ENCODE results near the gene COMTD1.
"Not testable (repeated sequence)": the region's sequence is repeated elsewhere in the genome, so short reads cannot be mapped to it uniquely, and the experiment has no call there.

Gene COMTD1

GRCh38 chr10:75197906-75198305 lies 37.9 kb downstream of the COMTD1 start:
- no peak for FAIRE-seq

GRCh38 chr10:75197066-75197465 lies 38.7 kb downstream of the COMTD1 start:
- FAIRE-seq (no peak), DNase-seq (ENCODE audit: insufficient read length, low spot score) (no peak)

More at GRCh38 chr10:75197906-75198305, 37.9 kb downstream of the COMTD1 start:
- no peak for DNase-seq (ENCODE audit: insufficient read length, low spot score)

DNA sequence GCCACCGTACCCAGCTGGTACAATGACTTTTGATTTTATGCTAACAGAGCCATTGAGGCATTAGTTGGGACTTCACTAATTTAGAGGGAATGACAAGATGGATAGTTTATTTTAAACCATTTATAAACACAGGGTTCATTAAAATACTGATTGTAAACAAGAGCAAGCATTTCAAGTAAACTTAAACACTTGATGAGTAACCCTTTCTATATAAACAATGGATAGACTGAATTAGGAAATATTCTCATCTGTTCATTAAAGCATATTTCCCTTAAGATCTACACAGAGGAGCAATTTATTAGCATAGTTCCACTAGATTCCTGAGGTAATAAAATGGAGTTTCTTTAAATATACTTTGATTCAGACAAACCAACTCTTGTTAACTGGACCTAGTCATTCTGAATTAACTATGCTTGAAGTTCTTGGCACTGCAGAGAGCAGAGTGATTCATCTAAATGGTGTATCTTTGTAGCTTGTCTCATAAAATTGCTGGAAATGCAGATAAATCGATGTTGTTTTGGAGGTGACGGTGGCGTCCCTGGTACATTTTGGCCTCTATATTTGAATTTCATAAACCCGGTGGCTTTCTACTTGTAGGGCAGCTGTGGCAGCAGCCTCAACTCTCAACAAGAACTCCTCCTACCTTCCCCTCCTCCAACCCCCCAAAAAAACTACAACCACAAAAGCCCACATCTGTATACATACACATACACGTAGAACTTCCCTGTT lies 40.6 kb downstream of the COMTD1 start:
- FAIRE-seq (no peak), DNase-seq (ENCODE audit: insufficient read length, low spot score) (no peak)

DNA sequence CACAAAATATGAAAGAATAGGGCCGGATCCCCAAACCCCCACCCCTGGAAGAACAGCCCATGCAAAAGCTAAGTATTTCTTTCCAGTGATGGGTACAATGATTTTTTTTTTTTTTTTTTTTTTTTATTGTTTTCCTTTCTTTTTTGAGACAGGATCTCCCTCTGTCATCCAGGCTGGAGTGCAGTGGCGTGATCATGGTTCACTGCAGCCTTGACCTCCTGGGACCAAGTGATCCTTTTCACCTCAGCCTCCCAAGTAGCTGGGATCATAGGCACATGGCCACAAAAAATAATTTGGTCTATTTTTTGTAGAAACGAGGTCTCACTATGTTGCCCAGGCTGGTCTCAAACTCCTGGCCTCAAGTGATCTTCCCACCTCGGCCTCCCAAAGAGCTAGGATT lies 41.1 kb downstream of the COMTD1 start:
- not testable (repeated sequence) for FAIRE-seq

DNA sequence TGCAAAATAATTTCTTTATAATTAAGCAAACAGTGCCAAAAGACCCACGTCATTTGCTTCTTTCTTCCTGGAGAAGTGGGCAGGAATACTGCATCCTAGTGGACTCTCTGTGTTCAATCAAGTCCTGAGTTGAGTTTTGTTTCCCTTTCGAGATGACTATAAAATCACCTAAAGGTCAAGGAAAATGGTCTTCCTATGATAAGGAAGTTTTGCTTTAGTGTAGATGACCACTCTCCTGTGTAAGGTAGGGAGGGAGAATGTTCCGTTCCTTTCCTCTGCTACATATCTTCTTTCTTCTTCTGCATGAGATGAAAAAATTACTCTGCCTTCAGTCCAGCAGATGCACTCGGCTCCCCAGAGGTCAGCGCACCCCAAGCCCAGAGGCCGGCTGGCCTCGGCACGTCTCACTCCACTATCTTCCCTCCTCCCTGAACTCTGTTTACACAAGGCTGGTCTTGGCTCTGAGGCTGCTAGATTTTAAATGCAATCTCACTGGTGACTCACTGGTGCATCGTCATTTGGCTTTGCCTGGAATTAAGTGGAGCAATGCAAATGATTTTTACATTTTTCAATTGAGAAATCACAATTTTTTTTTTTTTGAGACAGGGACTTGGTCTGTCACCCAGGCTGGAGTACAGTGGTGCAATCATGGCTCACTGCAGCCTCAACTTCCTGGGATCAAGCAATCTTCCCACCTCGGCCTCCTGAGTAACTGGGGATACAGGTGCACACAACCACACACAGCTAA lies 43.8 kb downstream of the COMTD1 start:
- DNase-seq (ENCODE audit: insufficient read length, low spot score) (peak; percentile 76), FAIRE-seq (peak; percentile 13)

More for the DNA sequence above, 41.1 kb downstream of the COMTD1 start:
- not testable (repeated sequence) for DNase-seq (ENCODE audit: insufficient read length, low spot score)

DNA sequence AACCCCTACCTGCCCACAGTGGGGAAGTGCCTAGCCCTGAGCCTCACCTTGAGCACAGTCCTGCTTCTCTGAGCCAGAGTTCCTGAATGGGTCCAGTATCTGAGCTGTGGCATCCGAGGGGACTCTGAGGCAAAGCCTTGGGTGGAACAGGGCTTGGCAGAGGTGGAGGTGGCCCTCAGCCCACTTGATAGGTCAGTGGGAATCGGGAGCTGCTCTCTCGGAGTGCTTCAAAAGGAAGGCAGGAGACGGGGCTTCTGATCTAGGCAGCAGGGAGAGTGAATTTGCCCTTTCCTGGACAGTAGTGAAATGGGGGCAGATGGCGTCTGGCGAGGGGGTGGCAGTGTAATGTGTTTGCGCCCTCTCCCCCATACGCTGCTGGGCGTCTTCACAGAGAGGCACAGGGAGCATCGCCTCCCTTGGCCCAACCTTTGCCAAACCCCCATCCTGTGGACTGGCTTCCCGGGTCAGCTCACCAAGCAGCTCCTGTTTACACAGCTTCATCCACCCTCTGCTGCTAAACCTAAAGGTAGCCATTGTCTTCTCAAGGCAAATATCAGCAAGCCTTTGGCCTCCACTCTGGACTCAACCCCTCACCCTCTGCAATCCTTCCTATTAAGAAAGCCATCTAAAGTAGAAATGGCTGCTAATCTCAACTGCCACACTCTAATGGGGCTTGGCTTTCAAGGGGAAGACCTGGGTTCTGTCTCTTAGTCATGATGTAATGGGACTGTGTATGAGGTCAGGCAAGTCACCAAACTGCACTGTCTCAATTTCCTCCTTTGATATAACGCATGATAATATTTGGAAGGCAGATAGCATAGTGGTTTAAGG lies 46.3 kb downstream of the COMTD1 start:
- no peak for FAIRE-seq
- DNase-seq (ENCODE audit: insufficient read length, low spot score) = no peak

- DNase-seq (ENCODE audit: insufficient read length, low spot score); FAIRE-seq: not testable (repeated sequence)
These were observed 47.2 kb downstream of the COMTD1 start for GRCh38 chr10:75188522-75188921.

DNA sequence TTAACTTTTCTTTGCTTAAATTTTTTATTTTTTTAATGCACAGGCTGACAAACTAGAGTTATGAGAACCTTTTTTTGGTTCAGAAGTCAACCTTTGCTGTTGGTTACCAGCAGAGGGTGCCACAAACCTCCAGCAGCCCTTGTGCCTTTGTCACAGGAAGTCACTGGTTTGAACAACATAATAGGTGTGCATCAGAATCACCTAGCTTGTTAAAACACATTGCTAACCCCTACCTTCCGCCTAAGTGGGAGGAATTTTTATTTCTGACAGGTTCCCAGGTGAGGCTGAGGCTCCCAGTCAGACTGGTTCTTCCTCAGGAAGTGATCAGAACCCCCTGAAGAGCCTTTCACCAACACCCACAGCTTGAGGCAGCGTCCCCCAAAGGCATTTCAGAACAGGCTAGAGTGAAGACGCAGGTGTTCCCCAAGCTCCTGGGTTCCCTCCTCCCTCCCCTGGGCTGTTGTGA lies 47.8 kb downstream of the COMTD1 start:
- DNase-seq (ENCODE audit: insufficient read length, low spot score) (peak; percentile 61), FAIRE-seq (no peak)

- DNase-seq (ENCODE audit: insufficient read length, low spot score) (no peak), FAIRE-seq (no peak)
These were observed 49.4 kb downstream of the COMTD1 start for GRCh38 chr10:75186310-75186709.

All from HTR-8/SVneo (cell line).